GM23248 (cell line): Measurements from ENCODE around the gene ING5.

Source experiments
- EZH2 ChIP-seq: fragments of 200-600 bp; sonication (generic); IDR thresholded peaks from 2 replicates; pipeline ENCODE4 v1.6.1; 2018; ENCODE audit warnings: antibody characterized with exemption, mild to moderate bottlenecking; ENCODE audit not compliant: insufficient read depth, poor library complexity, severe bottlenecking
- EZH2phosphoT487 ChIP-seq: fragments of 200-600 bp; sonication (generic); IDR thresholded peaks from 2 replicates; pipeline ENCODE4 v1.6.1; 2018; ENCODE audit warnings: antibody characterized with exemption, moderate library complexity, mild to moderate bottlenecking, low read depth; ENCODE audit not compliant: insufficient read depth

- no peak for TF ChIP-seq EZH2
- no peak for TF ChIP-seq EZH2phosphoT487
Measured at GRCh38 chr2:241768251-241768711, 66.4 kb downstream of the ING5 start.
